H9 (cell line): ENCODE data around the gene KAZN. TPM values are rescaled to one million over a fixed set of nuclear protein-coding genes. Genes with fewer than 3 reads are reported as not detected.

Experiments used
- DNase-seq: peaks from one replicate; pipeline ENCODE4 v3.0.0-alpha.2; 2017
- H2AFZ ChIP-seq: one replicate; pipeline ENCODE4 v1.6.1; 2013; ENCODE audit warnings: mild to moderate bottlenecking, low read length, control low read depth, moderate library complexity
- H2AK5ac ChIP-seq: 2 replicates; pipeline ENCODE4 v1.6.1; 2013; ENCODE audit warnings: low read length, control low read depth, mixed read lengths; ENCODE audit not compliant: insufficient read length
- H2BK120ac ChIP-seq: one replicate; pipeline ENCODE4 v1.6.1; 2013; ENCODE audit warnings: low read depth, mild to moderate bottlenecking, low read length, control low read depth, inconsistent platforms; ENCODE audit not compliant: poor library complexity, severe bottlenecking
- H2BK12ac ChIP-seq: 2 replicates; pipeline ENCODE4 v1.6.1; 2013; ENCODE audit warnings: low read length, control low read depth, mixed read lengths, low read depth; ENCODE audit not compliant: insufficient read length
- H2BK15ac ChIP-seq: 2 replicates; pipeline ENCODE4 v1.6.1; 2013; ENCODE audit warnings: low read depth, low read length, control low read depth
- H2BK20ac ChIP-seq: one replicate; pipeline ENCODE4 v1.6.1; 2013; ENCODE audit warnings: low read depth, mild to moderate bottlenecking, low read length, control low read depth, inconsistent platforms; ENCODE audit not compliant: poor library complexity, severe bottlenecking
- H2BK5ac ChIP-seq: 2 replicates; pipeline ENCODE4 v1.6.1; 2013; ENCODE audit warnings: low read length, control low read depth, mixed read lengths; ENCODE audit not compliant: insufficient read length
- H3K14ac ChIP-seq: 2 replicates; pipeline ENCODE4 v1.6.1; 2013; ENCODE audit warnings: low read length, control low read depth; ENCODE audit not compliant: insufficient read depth
- H3K18ac ChIP-seq: 2 replicates; pipeline ENCODE4 v1.6.1; 2013; ENCODE audit warnings: low read depth, mild to moderate bottlenecking, mixed read lengths, low read length, control low read depth; ENCODE audit not compliant: insufficient read length
- H3K23ac ChIP-seq: 2 replicates; pipeline ENCODE4 v1.6.1; 2013; ENCODE audit warnings: low read length, control low read depth, mixed read lengths, low read depth; ENCODE audit not compliant: insufficient read length
- H3K23me2 ChIP-seq: 2 replicates; pipeline ENCODE4 v1.6.1; 2013; ENCODE audit warnings: low read depth, mild to moderate bottlenecking, mixed read lengths, low read length, control low read depth; ENCODE audit not compliant: insufficient read length, poor library complexity, severe bottlenecking
- H3K27ac ChIP-seq: 2 replicates; pipeline ENCODE4 v1.5.1; 2013; ENCODE audit warnings: low read length, control low read depth, mixed read lengths, low read depth; ENCODE audit not compliant: insufficient read length
- H3K27me3 ChIP-seq: 2 replicates; pipeline ENCODE4 v1.6.1; 2013; ENCODE audit warnings: low read length, control low read depth, inconsistent platforms; ENCODE audit not compliant: insufficient read depth
- H3K4ac ChIP-seq: 2 replicates; pipeline ENCODE4 v1.6.1; 2013; ENCODE audit warnings: low read depth, mild to moderate bottlenecking, control low read depth, inconsistent platforms, low read length, moderate library complexity
- H3K4me1 ChIP-seq: 2 replicates; pipeline ENCODE4 v1.6.1; 2013; ENCODE audit warnings: low read length, control low read depth, inconsistent platforms; ENCODE audit not compliant: insufficient read depth
- H3K4me2 ChIP-seq: 2 replicates; pipeline ENCODE4 v1.6.1; 2013; ENCODE audit warnings: low read length, control low read depth, mixed read lengths; ENCODE audit not compliant: insufficient read length, insufficient read depth
- H3K56ac ChIP-seq: 2 replicates; pipeline ENCODE4 v1.6.1; 2013; ENCODE audit warnings: low read depth, mild to moderate bottlenecking, mixed read lengths, low read length, control low read depth; ENCODE audit not compliant: insufficient read length
- H3K79me1 ChIP-seq: 2 replicates; pipeline ENCODE4 v1.6.1; 2013; ENCODE audit warnings: low read depth, mild to moderate bottlenecking, moderate library complexity, low read length, control low read depth, inconsistent platforms; ENCODE audit not compliant: insufficient read depth, poor library complexity, severe bottlenecking
- H3K79me2 ChIP-seq: 2 replicates; pipeline ENCODE4 v1.6.1; 2013; ENCODE audit warnings: low read length, control low read depth, inconsistent platforms; ENCODE audit not compliant: insufficient read depth
- H3K9ac ChIP-seq: 2 replicates; pipeline ENCODE4 v1.6.1; 2013; ENCODE audit warnings: low read length, control low read depth, mixed read lengths; ENCODE audit not compliant: insufficient read length; ENCODE audit errors: extremely low read depth
- H3K9me3 ChIP-seq: one replicate; pipeline ENCODE4 v1.6.1; 2013; ENCODE audit warnings: low read depth, low read length, inconsistent platforms; ENCODE audit not compliant: control insufficient read depth
- H3T11ph ChIP-seq: one replicate; pipeline ENCODE4 v1.6.1; 2013; ENCODE audit warnings: mild to moderate bottlenecking, low read length, control low read depth, inconsistent platforms
- H4K20me1 ChIP-seq: one replicate; pipeline ENCODE4 v1.6.1; 2013; ENCODE audit not compliant: control insufficient read depth, insufficient read length, insufficient read depth
- H4K5ac ChIP-seq: 2 replicates; pipeline ENCODE4 v1.6.1; 2013; ENCODE audit warnings: low read depth, mild to moderate bottlenecking, mixed read lengths, low read length, control low read depth; ENCODE audit not compliant: insufficient read length
- H4K8ac ChIP-seq: replicated peaks from 2 replicates; pipeline ENCODE4 v1.6.1; 2013; ENCODE audit warnings: low read length, control low read depth, mixed read lengths, low read depth; ENCODE audit not compliant: insufficient read length
- H4K91ac ChIP-seq: 2 replicates; pipeline ENCODE4 v1.6.1; 2013; ENCODE audit warnings: low read depth, mild to moderate bottlenecking, moderate library complexity, mixed read lengths, low read length, control low read depth; ENCODE audit not compliant: insufficient read length
- H3K27ac Mint-ChIP-seq, 3 experiments: 2 replicates in 2 of 3; 3 replicates in 1 of 3; pipeline ENCODE4 v1.8.0; 2020 to 2021; ENCODE audit warnings: mixed read lengths in 3 of 3, mild to moderate bottlenecking in 1 of 3, moderate library complexity in 1 of 3
- H3K27me3 Mint-ChIP-seq: 2 replicates; pipeline ENCODE4 v1.8.0; 2021; ENCODE audit warnings: low read depth, mild to moderate bottlenecking, moderate library complexity, mixed read lengths
- H3K36me3 Mint-ChIP-seq, 3 experiments: 2 replicates in 2 of 3; 3 replicates in 1 of 3; pipeline ENCODE4 v1.8.0; 2020 to 2021; ENCODE audit warnings: low read depth in 3 of 3, mixed read lengths in 3 of 3; ENCODE audit not compliant: insufficient read depth in 1 of 3
- H3K4me1 Mint-ChIP-seq, 2 experiments: 2 replicates each; pipeline ENCODE4 v1.8.0; 2020; ENCODE audit warnings: mixed read lengths in 2 of 2
- H3K4me3 Mint-ChIP-seq, 2 experiments: 2 replicates in 1 of 2; 3 replicates in 1 of 2; pipeline ENCODE4 v1.8.0; 2020 to 2021; ENCODE audit warnings: mild to moderate bottlenecking in 2 of 2, mixed read lengths in 2 of 2, moderate library complexity in 1 of 2
- H3K9me3 Mint-ChIP-seq, 2 experiments: 2 replicates in 1 of 2; 3 replicates in 1 of 2; pipeline ENCODE4 v1.8.0; 2020; ENCODE audit warnings: mild to moderate bottlenecking in 2 of 2, mixed read lengths in 2 of 2, moderate library complexity in 1 of 2
- WGBS: extraction: QIAGEN DNeasy Blood & Tissue Kit; methylation state at CpG from one replicate; pipeline ENCODE4 v1.1.7; 2013; ENCODE audit warnings: missing lambda C conversion rate, low lambda C conversion rate, mixed read lengths; ENCODE audit not compliant: insufficient read length; ENCODE audit errors: extremely low coverage; 5-methylcytosine and 5-hydroxymethylcytosine counted together
- total RNA-seq: library from RNA; stranded (reverse); gene quantifications from 2 replicates; pipeline ENCODE4 v1.2.1, GENCODE V29; 2021
- TF ChIP-seq, protein P1 (sequence below): fragments of 200-600 bp; sonication (generic); conservative IDR thresholded peaks from 3 replicates; pipeline ENCODE4 v1.8.0; 2021; ENCODE audit warnings: antibody characterized with exemption, mild to moderate bottlenecking

The KAZN gene
- total RNA-seq, 1 experiment from 2014 or later: 7.6 TPM

DNA sequence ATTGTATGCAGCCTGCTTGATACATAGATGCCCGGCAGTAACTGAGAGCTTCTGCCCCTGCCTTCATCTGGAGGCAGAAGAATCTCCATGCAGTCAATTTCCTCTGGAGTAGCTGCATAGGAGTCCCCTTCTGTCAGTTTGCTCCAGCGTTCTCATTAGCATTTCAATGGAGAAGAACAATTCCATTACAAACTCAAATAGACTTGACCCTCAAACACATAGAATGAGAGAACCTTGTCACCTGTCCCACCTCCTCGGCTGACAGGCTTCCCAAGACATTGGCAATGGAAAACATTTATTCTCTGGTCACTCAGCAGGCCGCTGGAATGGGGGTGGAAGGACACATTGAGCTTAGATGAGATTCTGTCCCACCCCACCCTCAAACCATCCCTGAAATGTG is 509.4 kb downstream of the KAZN start:
- no CpG with 5 or more reads among the region's 4 CpGs for WGBS
- H2AK5ac ChIP-seq: no peak overlapping the region
- Mint-ChIP-seq H3K27ac (no peak overlapping the region), H3K36me3 (no peaks in the 10 kb centered on the region), H3K27me3 (peaks cover 6% of the 10 kb centered on the region), H3K4me1 (peaks cover 31 to 37% of the 10 kb centered on the region in 2 experiments), H3K9me3 (no peaks in the 10 kb centered on the region; a peak in 2 of 5 replicates), H3K4me3 (no peak overlapping the region)
- H2BK120ac ChIP-seq: no peak overlapping the region
- no peak overlapping the region for H3K4ac ChIP-seq
- no peak overlapping the region for H4K5ac ChIP-seq
- H3K23me2 ChIP-seq: no peaks in the 10 kb centered on the region
- no peak overlapping the region for H4K91ac ChIP-seq
- no peaks in the 10 kb centered on the region for H4K20me1 ChIP-seq
- H2AFZ ChIP-seq: no peak overlapping the region
- no peak overlapping the region for H4K8ac ChIP-seq
- TF ChIP-seq, protein P1, sequence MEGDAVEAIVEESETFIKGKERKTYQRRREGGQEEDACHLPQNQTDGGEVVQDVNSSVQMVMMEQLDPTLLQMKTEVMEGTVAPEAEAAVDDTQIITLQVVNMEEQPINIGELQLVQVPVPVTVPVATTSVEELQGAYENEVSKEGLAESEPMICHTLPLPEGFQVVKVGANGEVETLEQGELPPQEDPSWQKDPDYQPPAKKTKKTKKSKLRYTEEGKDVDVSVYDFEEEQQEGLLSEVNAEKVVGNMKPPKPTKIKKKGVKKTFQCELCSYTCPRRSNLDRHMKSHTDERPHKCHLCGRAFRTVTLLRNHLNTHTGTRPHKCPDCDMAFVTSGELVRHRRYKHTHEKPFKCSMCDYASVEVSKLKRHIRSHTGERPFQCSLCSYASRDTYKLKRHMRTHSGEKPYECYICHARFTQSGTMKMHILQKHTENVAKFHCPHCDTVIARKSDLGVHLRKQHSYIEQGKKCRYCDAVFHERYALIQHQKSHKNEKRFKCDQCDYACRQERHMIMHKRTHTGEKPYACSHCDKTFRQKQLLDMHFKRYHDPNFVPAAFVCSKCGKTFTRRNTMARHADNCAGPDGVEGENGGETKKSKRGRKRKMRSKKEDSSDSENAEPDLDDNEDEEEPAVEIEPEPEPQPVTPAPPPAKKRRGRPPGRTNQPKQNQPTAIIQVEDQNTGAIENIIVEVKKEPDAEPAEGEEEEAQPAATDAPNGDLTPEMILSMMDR: no peak
- peaks cover 9% of the 10 kb centered on the region; the same call in 1 of the 2 replicates for H3K4me1 ChIP-seq
- no peak overlapping the region for H3K14ac ChIP-seq
- H2BK20ac ChIP-seq: no peak overlapping the region
- no peak for DNase-seq
- H2BK5ac ChIP-seq: no peak overlapping the region
- H3K27me3 ChIP-seq: no peaks in the 10 kb centered on the region
- H3K56ac ChIP-seq: no peak overlapping the region
- H3K79me1 ChIP-seq: no peaks in the 10 kb centered on the region
- H2BK12ac ChIP-seq: no peak overlapping the region
- H3K18ac ChIP-seq: no peak overlapping the region
- no peak overlapping the region for H3K23ac ChIP-seq
- H3K79me2 ChIP-seq: no peaks in the 10 kb centered on the region
- H3K4me2 ChIP-seq: no peak overlapping the region
- no peak overlapping the region for H3K9ac ChIP-seq
- no peak overlapping the region for H3T11ph ChIP-seq
- H3K9me3 ChIP-seq: no peaks in the 10 kb centered on the region
- H3K27ac ChIP-seq: no peak overlapping the region
- H2BK15ac ChIP-seq: no peak overlapping the region
